HCT116 (cell line): ENCODE data around the gene H2AZ2. TPM values are rescaled to one million over a fixed set of nuclear protein-coding genes. Genes with fewer than 3 reads are reported as not detected.

Source experiments
- ATAC-seq: fragments of 200-7000 bp; cut with Tn5 transposase; 2 replicates; pipeline ENCODE4 v1.9.1; 2020; ENCODE audit warnings: mild to moderate bottlenecking, moderate library complexity
- BruUV-seq: library from RNA; stranded (reverse); fragments of 400-500 nt; replicated peaks from 2 replicates; lab custom pipeline; 2021; lab: Mats Ljungman, UMichigan
- CTCF ChIA-PET: fragments of 300-600 bp; sonication (Branson Sonifier 250); formaldehyde crosslinking; loops from one replicate; lab custom pipeline; 2021; ENCODE audit warnings: antibody characterized with exemption; lab: Charles Lee
- POLR2A ChIA-PET: fragments of 300-600, 350-600 bp; sonication (Branson Sonifier 250); formaldehyde crosslinking; loops from one replicate; lab custom pipeline; 2021; ENCODE audit warnings: antibody characterized with exemption; lab: Charles Lee
- RAD21 ChIA-PET, 2 experiments: fragments of 300-600 bp; sonication (Branson Sonifier 250); formaldehyde crosslinking; loops; one replicate each; lab custom pipeline; 2023; ENCODE audit warnings: low total read pairs in 2 of 2; ENCODE audit not compliant: uncharacterized antibody in 2 of 2, unreplicated experiment in 2 of 2, low non-redundant PET in 1 of 2; lab: Charles Lee
- DNase-seq: peaks from one replicate; pipeline ENCODE4 v3.0.0-alpha.2; 2010; ENCODE audit warnings: low read depth, low spot score
- H2AFZ ChIP-seq: fragments of 200-600 bp; shearing (Covaris generic), sonication (generic); 2 replicates; pipeline ENCODE4 v1.6.1; 2017; ENCODE audit warnings: low read depth, mixed run types, mixed read lengths, antibody characterized with exemption, low read length; ENCODE audit not compliant: poor library complexity, severe bottlenecking
- H3K27ac ChIP-seq: 2 replicates; pipeline ENCODE4 v1.5.1; 2012; ENCODE audit warnings: low read depth, low read length
- H3K27me3 ChIP-seq: fragments of 200-600 bp; sonication (generic); 2 replicates; pipeline ENCODE4 v1.6.1; 2016; ENCODE audit warnings: mixed run types, low read length, mixed read lengths; ENCODE audit not compliant: insufficient read depth
- H3K36me3 ChIP-seq, 2 experiments: fragments of 200-500 bp in 1 of 2; fragments of 200-600 bp in 1 of 2; sonication (Bioruptor generic) in 1 of 2; sonication (generic) in 1 of 2; 2 replicates each; pipeline versions ENCODE4 v1.5.1 to v1.6.1; 2014 to 2016; ENCODE audit warnings: low read length in 2 of 2, inconsistent platforms in 1 of 2, mixed read lengths in 1 of 2, mixed run types in 1 of 2; ENCODE audit not compliant: insufficient read depth in 2 of 2, control insufficient read depth in 1 of 2
- H3K4me1 ChIP-seq, 2 experiments: fragments of 200-600 bp in 1 of 2; sonication (generic) in 1 of 2; 2 replicates each; pipeline versions ENCODE4 v1.5.1 to v1.6.1; 2012 to 2017; ENCODE audit warnings: low read length in 2 of 2, inconsistent platforms in 1 of 2, mild to moderate bottlenecking in 1 of 2, mixed read lengths in 1 of 2, mixed run types in 1 of 2, moderate library complexity in 1 of 2; ENCODE audit not compliant: insufficient read depth in 2 of 2, control insufficient read depth in 1 of 2
- H3K4me2 ChIP-seq: fragments of 200-600 bp; sonication (generic); 2 replicates; pipeline ENCODE4 v1.6.1; 2017; ENCODE audit warnings: mixed run types, low read length, mixed read lengths
- H3K4me3 ChIP-seq, 2 experiments: fragments of 200-600 bp in 1 of 2; sonication (generic) in 1 of 2; replicated peaks in 1 of 2; 2 replicates each; pipeline ENCODE4 v1.5.1; 2011 to 2016; ENCODE audit warnings: low read length in 2 of 2, control low read depth in 1 of 2, low read depth in 1 of 2, mild to moderate bottlenecking in 1 of 2, mixed read lengths in 1 of 2, mixed run types in 1 of 2
- H3K79me2 ChIP-seq: fragments of 200-600 bp; sonication (generic); 2 replicates; pipeline ENCODE4 v1.6.1; 2017; ENCODE audit warnings: mild to moderate bottlenecking, mixed run types, low read length, moderate library complexity, mixed read lengths; ENCODE audit not compliant: insufficient read depth
- H3K9ac ChIP-seq: fragments of 200-600 bp; sonication (generic); 2 replicates; pipeline ENCODE4 v1.6.1; 2016; ENCODE audit warnings: low read length, mixed read lengths
- H3K9me2 ChIP-seq: fragments of 200-600 bp; sonication (generic), shearing (Covaris generic); 2 replicates; pipeline ENCODE4 v1.6.1; 2017; ENCODE audit warnings: mixed run types, mild to moderate bottlenecking, moderate library complexity; ENCODE audit not compliant: insufficient read depth
- H3K9me3 ChIP-seq, 2 experiments: fragments of 200-500 bp in 1 of 2; fragments of 200-600 bp in 1 of 2; sonication (Bioruptor generic) in 1 of 2; sonication (generic) in 1 of 2; 2 replicates each; pipeline ENCODE4 v1.6.1; 2014 to 2017; ENCODE audit warnings: low read length in 2 of 2, mixed read lengths in 2 of 2, inconsistent platforms in 1 of 2, low read depth in 1 of 2, mild to moderate bottlenecking in 1 of 2, mixed run types in 1 of 2, moderate library complexity in 1 of 2; ENCODE audit not compliant: control insufficient read depth in 1 of 2, insufficient read depth in 1 of 2
- H4K20me1 ChIP-seq: fragments of 200-600 bp; sonication (generic), shearing (Covaris generic); 2 replicates; pipeline ENCODE4 v1.6.1; 2017; ENCODE audit warnings: mixed run types, mild to moderate bottlenecking, moderate library complexity; ENCODE audit not compliant: insufficient read depth
- CBX3 ChIP-seq: IDR thresholded peaks from 2 replicates; pipeline ENCODE4 v1.6.1; 2012; ENCODE audit warnings: low read depth
- ELF1 ChIP-seq: IDR thresholded peaks from 2 replicates; pipeline ENCODE4 v1.6.1; 2012; ENCODE audit warnings: low read depth, borderline replicate concordance
- EZH2 ChIP-seq: fragments of 200-600 bp; sonication (generic); IDR thresholded peaks from 2 replicates; pipeline ENCODE4 v1.6.1; 2017; ENCODE audit warnings: antibody characterized with exemption, mixed run types
- EZH2phosphoT487 ChIP-seq: fragments of 200-600 bp; IDR thresholded peaks from 2 replicates; pipeline ENCODE4 v1.6.1; 2018; ENCODE audit warnings: antibody characterized with exemption, borderline replicate concordance
- POLR2AphosphoS5 ChIP-seq: IDR thresholded peaks from 2 replicates; pipeline ENCODE4 v1.6.1; 2011; ENCODE audit warnings: mild to moderate bottlenecking, low read depth, low read length, moderate library complexity
- SIN3A ChIP-seq: IDR thresholded peaks from 2 replicates; pipeline ENCODE4 v1.6.1; 2012; ENCODE audit warnings: low read depth
- SRF ChIP-seq: IDR thresholded peaks from 2 replicates; pipeline ENCODE4 v1.6.1; 2012; ENCODE audit warnings: low read depth
- YY1 ChIP-seq: IDR thresholded peaks from 2 replicates; pipeline ENCODE4 v1.6.1; 2011; ENCODE audit warnings: low read length, low read depth, moderate library complexity, mild to moderate bottlenecking; ENCODE audit not compliant: insufficient replicate concordance; ENCODE audit errors: extremely low read depth
- ZFX ChIP-seq: fragments of 450-650 bp; IDR thresholded peaks from 2 replicates; pipeline ENCODE4 v1.6.1; 2017
- ZNF274 ChIP-seq: fragments of 200-500 bp; sonication (Bioruptor generic); IDR thresholded peaks from 2 replicates; pipeline ENCODE4 v1.6.1; 2014; ENCODE audit warnings: mild to moderate bottlenecking, low read depth, low read length, inconsistent platforms
- intact Hi-C: fragments of 100-400 bp; cut with micrococcal nuclease; formaldehyde crosslinking; loops from 2 replicates; pipeline ENCODE4 v1.10.0; 2022
- total RNA-seq: library from RNA; stranded (reverse); gene quantifications from one replicate; pipeline ENCODE4 v1.2.1, GENCODE V29; 2021; ENCODE audit not compliant: unreplicated experiment
- TF ChIP-seq, protein P1 (sequence below), 3 experiments: fragments of 200-600 bp in 1 of 3; sonication (generic) in 1 of 3; IDR thresholded peaks in 2 of 3; conservative IDR thresholded peaks in 1 of 3; 2 replicates each; pipeline ENCODE4 v1.5.1; 2012 to 2017; ENCODE audit warnings: low read depth in 2 of 3, low read length in 2 of 3, antibody characterized with exemption in 1 of 3, borderline replicate concordance in 1 of 3, control low read depth in 1 of 3, mild to moderate bottlenecking in 1 of 3, mixed read lengths in 1 of 3, mixed run types in 1 of 3, moderate library complexity in 1 of 3; ENCODE audit not compliant: insufficient read depth in 1 of 3
- TF ChIP-seq, protein P2 (sequence below): IDR thresholded peaks from 2 replicates; pipeline ENCODE4 v1.6.1; 2011; ENCODE audit warnings: mild to moderate bottlenecking, low read length, moderate library complexity; ENCODE audit not compliant: insufficient replicate concordance; ENCODE audit errors: extremely low read depth
- TF ChIP-seq, protein P3 (sequence below): IDR thresholded peaks from 2 replicates; pipeline ENCODE4 v1.6.1; 2012

Gene H2AZ2
- total RNA-seq, 1 experiment from 2014 or later: 226 TPM

DNA sequence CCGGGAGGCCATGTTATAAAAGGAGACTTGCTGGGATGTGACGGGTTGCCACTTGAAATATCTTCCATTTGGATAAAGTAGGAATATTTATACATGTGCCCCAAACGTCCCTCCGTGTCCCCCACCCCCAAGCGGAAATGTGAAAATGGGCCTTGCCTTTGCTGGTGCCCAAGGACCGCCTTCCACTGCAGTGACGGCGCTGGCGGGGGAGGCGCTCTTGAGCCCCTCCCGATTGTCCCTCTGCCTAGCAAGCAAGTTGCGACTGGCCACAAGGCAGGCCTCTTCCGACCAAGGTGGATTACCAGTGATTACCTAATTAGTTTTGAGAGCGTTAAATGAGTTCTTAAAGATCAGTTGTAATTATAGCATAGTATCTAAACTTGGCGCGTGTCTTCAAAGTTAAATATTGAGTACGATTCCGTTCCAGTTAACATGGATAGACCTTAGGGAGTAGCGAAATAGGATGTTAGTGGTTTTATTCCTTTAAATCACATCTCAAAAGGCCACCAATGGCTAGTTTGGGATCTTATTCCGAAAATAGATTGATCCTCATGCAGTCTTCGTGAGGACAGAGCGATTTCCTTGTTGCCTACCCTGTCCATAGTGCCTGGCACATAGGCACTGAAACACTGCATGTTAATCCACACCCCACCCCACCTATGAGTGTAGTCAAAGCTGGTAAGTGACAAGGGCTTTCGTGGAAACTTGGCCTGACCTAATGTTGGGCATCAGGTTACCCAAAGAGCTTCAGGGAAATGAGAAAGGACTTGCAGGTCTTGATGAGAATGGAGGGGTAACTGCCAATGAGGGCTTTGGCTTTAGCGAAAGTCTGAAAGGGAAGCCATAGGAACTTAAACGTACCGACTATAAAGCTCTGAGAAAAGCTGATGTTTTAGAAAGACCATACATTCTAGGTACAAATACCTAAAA, 50.3 kb downstream of the H2AZ2 start (continued):
- TF ChIP-seq, protein P1, sequence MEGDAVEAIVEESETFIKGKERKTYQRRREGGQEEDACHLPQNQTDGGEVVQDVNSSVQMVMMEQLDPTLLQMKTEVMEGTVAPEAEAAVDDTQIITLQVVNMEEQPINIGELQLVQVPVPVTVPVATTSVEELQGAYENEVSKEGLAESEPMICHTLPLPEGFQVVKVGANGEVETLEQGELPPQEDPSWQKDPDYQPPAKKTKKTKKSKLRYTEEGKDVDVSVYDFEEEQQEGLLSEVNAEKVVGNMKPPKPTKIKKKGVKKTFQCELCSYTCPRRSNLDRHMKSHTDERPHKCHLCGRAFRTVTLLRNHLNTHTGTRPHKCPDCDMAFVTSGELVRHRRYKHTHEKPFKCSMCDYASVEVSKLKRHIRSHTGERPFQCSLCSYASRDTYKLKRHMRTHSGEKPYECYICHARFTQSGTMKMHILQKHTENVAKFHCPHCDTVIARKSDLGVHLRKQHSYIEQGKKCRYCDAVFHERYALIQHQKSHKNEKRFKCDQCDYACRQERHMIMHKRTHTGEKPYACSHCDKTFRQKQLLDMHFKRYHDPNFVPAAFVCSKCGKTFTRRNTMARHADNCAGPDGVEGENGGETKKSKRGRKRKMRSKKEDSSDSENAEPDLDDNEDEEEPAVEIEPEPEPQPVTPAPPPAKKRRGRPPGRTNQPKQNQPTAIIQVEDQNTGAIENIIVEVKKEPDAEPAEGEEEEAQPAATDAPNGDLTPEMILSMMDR (IDR thresholded peaks at IDR 0.05 in 2 of 3, conservative IDR thresholded peaks at IDR 0.05 in 1 of 3; ENCODE audit: borderline replicate concordance in 1 of 3, insufficient read depth in 1 of 3, low read depth in 2 of 3, low read length in 2 of 3): peak in 2 of 3 experiments; percentile 39 to 40; a peak in 3 of 6 replicates
- TF ChIP-seq, protein P2, sequence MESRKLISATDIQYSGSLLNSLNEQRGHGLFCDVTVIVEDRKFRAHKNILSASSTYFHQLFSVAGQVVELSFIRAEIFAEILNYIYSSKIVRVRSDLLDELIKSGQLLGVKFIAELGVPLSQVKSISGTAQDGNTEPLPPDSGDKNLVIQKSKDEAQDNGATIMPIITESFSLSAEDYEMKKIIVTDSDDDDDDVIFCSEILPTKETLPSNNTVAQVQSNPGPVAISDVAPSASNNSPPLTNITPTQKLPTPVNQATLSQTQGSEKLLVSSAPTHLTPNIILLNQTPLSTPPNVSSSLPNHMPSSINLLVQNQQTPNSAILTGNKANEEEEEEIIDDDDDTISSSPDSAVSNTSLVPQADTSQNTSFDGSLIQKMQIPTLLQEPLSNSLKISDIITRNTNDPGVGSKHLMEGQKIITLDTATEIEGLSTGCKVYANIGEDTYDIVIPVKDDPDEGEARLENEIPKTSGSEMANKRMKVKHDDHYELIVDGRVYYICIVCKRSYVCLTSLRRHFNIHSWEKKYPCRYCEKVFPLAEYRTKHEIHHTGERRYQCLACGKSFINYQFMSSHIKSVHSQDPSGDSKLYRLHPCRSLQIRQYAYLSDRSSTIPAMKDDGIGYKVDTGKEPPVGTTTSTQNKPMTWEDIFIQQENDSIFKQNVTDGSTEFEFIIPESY: no peak
- TF ChIP-seq ZFX: peak; percentile 5; the same call in 1 of the 2 replicates

GRCh38 chr7:44796504-44797328, 51.2 kb downstream of the H2AZ2 start, which contains the start of gene PPIA:
PPIA (plus strand) TSS chr7:44796681; CDS start chr7:44796725, 44 bp downstream.
- Histone ChIP-seq H3K4me1 (peaks cover 9 to 41% of the 10 kb centered on the region in 2 experiments; a peak in 3 of 4 replicates), H4K20me1 (peaks cover 34% of the 10 kb centered on the region; the same call in 1 of the 2 replicates), H3K9me3 (no peaks in the 10 kb centered on the region), H3K4me2 (peak within 1 kb of the TSS; percentile 90), H3K9ac (peak within 1 kb of the TSS; percentile 100), H3K4me3 (peak within 1 kb of the TSS; percentile 80 to 96), H2AFZ (no peak within 1 kb of the TSS), H3K9me2 (no peaks in the 10 kb centered on the region), H3K79me2 (peaks cover 62% of the 10 kb centered on the region), H3K36me3 (peaks cover 18 to 42% of the 10 kb centered on the region in 2 experiments), H3K27ac (peak within 1 kb of the TSS; percentile 99), H3K27me3 (no peaks in the 10 kb centered on the region)
- POLR2A ChIA-PET: interaction anchor here (1.0 to 1.1 kb wide), 4 partner anchors 12 to 214 kb away, joined by 3 read pairs; partner anchors contain the start of gene TMED4
- RAD21 ChIA-PET: no interaction called here
- BruUV-seq: no TSS peak
- intact Hi-C loops: loop anchor here (1.0 to 10.0 kb wide), 5 partner anchors 51 to 208 kb away; partner anchors contain the start of genes H2AZ2 and OGDH
- CTCF ChIA-PET: no interaction called here
- DNase-seq: peak; percentile 97
- ATAC-seq: peak; percentile 88
- TF ChIP-seq, protein P3, sequence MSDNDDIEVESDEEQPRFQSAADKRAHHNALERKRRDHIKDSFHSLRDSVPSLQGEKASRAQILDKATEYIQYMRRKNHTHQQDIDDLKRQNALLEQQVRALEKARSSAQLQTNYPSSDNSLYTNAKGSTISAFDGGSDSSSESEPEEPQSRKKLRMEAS: peak; percentile 92
- TF ChIP-seq EZH2phosphoT487: no peak
- TF ChIP-seq POLR2AphosphoS5: peak; percentile 84
- TF ChIP-seq YY1: peak; percentile 72
- TF ChIP-seq ZFX: peak; percentile 72
- no peak for TF ChIP-seq ZNF274
- no peak for TF ChIP-seq CBX3
- TF ChIP-seq ELF1: no peak
- no peak for TF ChIP-seq SRF
- TF ChIP-seq, protein P1 (IDR thresholded peaks at IDR 0.05 in 2 of 3, conservative IDR thresholded peaks at IDR 0.05 in 1 of 3; ENCODE audit: borderline replicate concordance in 1 of 3, insufficient read depth in 1 of 3, low read depth in 2 of 3, low read length in 2 of 3): no peak
- TF ChIP-seq EZH2: no peak
- peak; percentile 94 for TF ChIP-seq SIN3A
